HL-60 (cell line): ENCODE measurements around the gene CD109.

Experiments
- GABPA ChIP-seq: IDR thresholded peaks from 2 replicates; pipeline ENCODE4 v1.6.1; 2012; ENCODE audit warnings: low read depth
- POLR2AphosphoS5 ChIP-seq: IDR thresholded peaks from 2 replicates; pipeline ENCODE4 v1.6.1; 2012; ENCODE audit warnings: low read depth
- SPI1 ChIP-seq: IDR thresholded peaks from 2 replicates; pipeline ENCODE4 v1.6.1; 2012; ENCODE audit warnings: low read depth, mild to moderate bottlenecking, borderline replicate concordance
- TF ChIP-seq, protein P1 (sequence below): IDR thresholded peaks from one replicate; pipeline ENCODE4 v1.5.1; 2011; ENCODE audit warnings: low read length, control low read depth, inconsistent platforms; ENCODE audit not compliant: insufficient read depth
- TF ChIP-seq, protein P2 (sequence below): IDR thresholded peaks from 2 replicates; pipeline ENCODE4 v1.6.1; 2012; ENCODE audit warnings: low read depth; ENCODE audit not compliant: insufficient replicate concordance

DNA sequence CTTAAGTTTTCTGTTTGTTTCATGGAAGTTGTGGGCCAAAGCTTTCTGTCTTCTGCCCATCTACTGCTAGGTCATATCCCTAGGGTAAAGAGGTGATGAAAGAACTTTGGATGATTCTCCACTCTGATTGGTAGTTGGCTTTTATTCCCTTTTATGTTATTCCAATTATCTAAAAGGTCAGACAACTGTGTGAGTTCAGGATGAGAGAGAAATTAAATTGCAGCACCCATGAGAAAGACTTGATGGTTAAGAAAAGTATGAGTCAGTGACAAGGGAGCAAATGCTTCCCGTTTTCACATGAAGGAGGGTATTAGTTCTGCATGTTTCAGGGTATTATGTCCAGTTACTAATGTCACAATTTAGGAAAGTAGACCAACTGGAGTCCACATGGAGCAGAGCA is 136.3 kb downstream of the CD109 start:
- TF ChIP-seq, protein P1, sequence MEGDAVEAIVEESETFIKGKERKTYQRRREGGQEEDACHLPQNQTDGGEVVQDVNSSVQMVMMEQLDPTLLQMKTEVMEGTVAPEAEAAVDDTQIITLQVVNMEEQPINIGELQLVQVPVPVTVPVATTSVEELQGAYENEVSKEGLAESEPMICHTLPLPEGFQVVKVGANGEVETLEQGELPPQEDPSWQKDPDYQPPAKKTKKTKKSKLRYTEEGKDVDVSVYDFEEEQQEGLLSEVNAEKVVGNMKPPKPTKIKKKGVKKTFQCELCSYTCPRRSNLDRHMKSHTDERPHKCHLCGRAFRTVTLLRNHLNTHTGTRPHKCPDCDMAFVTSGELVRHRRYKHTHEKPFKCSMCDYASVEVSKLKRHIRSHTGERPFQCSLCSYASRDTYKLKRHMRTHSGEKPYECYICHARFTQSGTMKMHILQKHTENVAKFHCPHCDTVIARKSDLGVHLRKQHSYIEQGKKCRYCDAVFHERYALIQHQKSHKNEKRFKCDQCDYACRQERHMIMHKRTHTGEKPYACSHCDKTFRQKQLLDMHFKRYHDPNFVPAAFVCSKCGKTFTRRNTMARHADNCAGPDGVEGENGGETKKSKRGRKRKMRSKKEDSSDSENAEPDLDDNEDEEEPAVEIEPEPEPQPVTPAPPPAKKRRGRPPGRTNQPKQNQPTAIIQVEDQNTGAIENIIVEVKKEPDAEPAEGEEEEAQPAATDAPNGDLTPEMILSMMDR: no peak
- TF ChIP-seq GABPA (no peak), POLR2AphosphoS5 (no peak), SPI1 (no peak)
- TF ChIP-seq, protein P2, sequence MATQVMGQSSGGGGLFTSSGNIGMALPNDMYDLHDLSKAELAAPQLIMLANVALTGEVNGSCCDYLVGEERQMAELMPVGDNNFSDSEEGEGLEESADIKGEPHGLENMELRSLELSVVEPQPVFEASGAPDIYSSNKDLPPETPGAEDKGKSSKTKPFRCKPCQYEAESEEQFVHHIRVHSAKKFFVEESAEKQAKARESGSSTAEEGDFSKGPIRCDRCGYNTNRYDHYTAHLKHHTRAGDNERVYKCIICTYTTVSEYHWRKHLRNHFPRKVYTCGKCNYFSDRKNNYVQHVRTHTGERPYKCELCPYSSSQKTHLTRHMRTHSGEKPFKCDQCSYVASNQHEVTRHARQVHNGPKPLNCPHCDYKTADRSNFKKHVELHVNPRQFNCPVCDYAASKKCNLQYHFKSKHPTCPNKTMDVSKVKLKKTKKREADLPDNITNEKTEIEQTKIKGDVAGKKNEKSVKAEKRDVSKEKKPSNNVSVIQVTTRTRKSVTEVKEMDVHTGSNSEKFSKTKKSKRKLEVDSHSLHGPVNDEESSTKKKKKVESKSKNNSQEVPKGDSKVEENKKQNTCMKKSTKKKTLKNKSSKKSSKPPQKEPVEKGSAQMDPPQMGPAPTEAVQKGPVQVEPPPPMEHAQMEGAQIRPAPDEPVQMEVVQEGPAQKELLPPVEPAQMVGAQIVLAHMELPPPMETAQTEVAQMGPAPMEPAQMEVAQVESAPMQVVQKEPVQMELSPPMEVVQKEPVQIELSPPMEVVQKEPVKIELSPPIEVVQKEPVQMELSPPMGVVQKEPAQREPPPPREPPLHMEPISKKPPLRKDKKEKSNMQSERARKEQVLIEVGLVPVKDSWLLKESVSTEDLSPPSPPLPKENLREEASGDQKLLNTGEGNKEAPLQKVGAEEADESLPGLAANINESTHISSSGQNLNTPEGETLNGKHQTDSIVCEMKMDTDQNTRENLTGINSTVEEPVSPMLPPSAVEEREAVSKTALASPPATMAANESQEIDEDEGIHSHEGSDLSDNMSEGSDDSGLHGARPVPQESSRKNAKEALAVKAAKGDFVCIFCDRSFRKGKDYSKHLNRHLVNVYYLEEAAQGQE: no peak
